IMR-90 (cell line): ENCODE measurements around the gene FAM237A. TPM values are rescaled to one million over a fixed set of nuclear protein-coding genes. Genes with fewer than 3 reads are reported as not detected.

Experiments
- ATAC-seq: fragments of 200-7000 bp; cut with Tn5 transposase; 2 replicates; pipeline ENCODE4 v1.9.1; 2020; ENCODE audit warnings: low read depth, mild to moderate bottlenecking, moderate library complexity
- BruUV-seq: library from RNA; stranded (reverse); fragments of 400-500 nt; replicated peaks from 2 replicates; lab custom pipeline; 2021; lab: Mats Ljungman, UMichigan
- CTCF ChIA-PET: fragments of 300-600 bp; formaldehyde crosslinking; extraction: SDS; loops from one replicate; lab custom pipeline; 2021; ENCODE audit warnings: antibody characterized with exemption; lab: Yijun Ruan, JAX
- POLR2A ChIA-PET: fragments of 300-600 bp; sonication (Branson Sonifier 250); formaldehyde crosslinking; loops from one replicate; lab custom pipeline; 2022; ENCODE audit warnings: antibody characterized with exemption; ENCODE audit not compliant: unreplicated experiment; lab: Charles Lee
- DNase-seq: peaks from one replicate; pipeline ENCODE4 v3.0.0; 2013
- H2AFZ ChIP-seq: replicated peaks from 2 replicates; pipeline ENCODE3; 2013; ENCODE audit warnings: low read length, mild to moderate bottlenecking; ENCODE audit not compliant: poor library complexity
- H2AK5ac ChIP-seq: 2 replicates; pipeline ENCODE4 v1.6.1; 2013; ENCODE audit warnings: low read depth, low read length, inconsistent platforms
- H2AK9ac ChIP-seq: replicated peaks from 2 replicates; pipeline ENCODE3; 2013; ENCODE audit warnings: mild to moderate bottlenecking, low read depth, low read length, moderate library complexity; ENCODE audit not compliant: poor library complexity
- H2BK120ac ChIP-seq: 2 replicates; pipeline ENCODE4 v1.6.1; 2013; ENCODE audit warnings: low read depth, low read length, inconsistent platforms
- H2BK15ac ChIP-seq: 3 replicates; pipeline ENCODE4 v1.6.1; 2013; ENCODE audit warnings: low read depth, low read length, inconsistent platforms
- H2BK20ac ChIP-seq: 2 replicates; pipeline ENCODE4 v1.6.1; 2013; ENCODE audit warnings: low read depth, mild to moderate bottlenecking, inconsistent platforms, low read length, moderate library complexity
- H2BK5ac ChIP-seq: 2 replicates; pipeline ENCODE4 v1.6.1; 2013; ENCODE audit warnings: mild to moderate bottlenecking, low read depth, low read length, inconsistent platforms; ENCODE audit not compliant: poor library complexity, severe bottlenecking
- H3K14ac ChIP-seq: replicated peaks from 2 replicates; pipeline ENCODE4 v1.6.1; 2013; ENCODE audit warnings: low read depth, low read length, inconsistent platforms
- H3K18ac ChIP-seq: 2 replicates; pipeline ENCODE4 v1.6.1; 2013; ENCODE audit warnings: low read depth, low read length, control low read depth
- H3K23ac ChIP-seq: 2 replicates; pipeline ENCODE4 v1.6.1; 2013; ENCODE audit warnings: low read depth, low read length, inconsistent platforms
- H3K27ac ChIP-seq: 2 replicates; pipeline ENCODE4 v1.5.1; 2013; ENCODE audit warnings: mild to moderate bottlenecking, control low read depth, low read length; ENCODE audit not compliant: insufficient read depth
- H3K27me3 ChIP-seq: 2 replicates; pipeline ENCODE4 v1.6.1; 2013; ENCODE audit warnings: low read length; ENCODE audit not compliant: control insufficient read depth, insufficient read depth
- H3K36me3 ChIP-seq: 2 replicates; pipeline ENCODE4 v1.6.1; 2013; ENCODE audit warnings: low read length, mixed read lengths; ENCODE audit not compliant: control insufficient read depth, insufficient read depth
- H3K4ac ChIP-seq: 2 replicates; pipeline ENCODE4 v1.6.1; 2013; ENCODE audit warnings: low read depth, low read length, inconsistent platforms
- H3K4me1 ChIP-seq: 2 replicates; pipeline ENCODE4 v1.6.1; 2013; ENCODE audit warnings: low read length, mixed read lengths; ENCODE audit not compliant: control insufficient read depth, insufficient read depth
- H3K4me2 ChIP-seq: 2 replicates; pipeline ENCODE4 v1.6.1; 2013; ENCODE audit warnings: low read depth, mild to moderate bottlenecking, control low read depth, low read length, moderate library complexity
- H3K4me3 ChIP-seq: 2 replicates; pipeline ENCODE4 v1.5.1; 2013; ENCODE audit warnings: low read depth, mild to moderate bottlenecking, control low read depth, low read length, moderate library complexity; ENCODE audit not compliant: insufficient read depth
- H3K56ac ChIP-seq: 2 replicates; pipeline ENCODE4 v1.6.1; 2013; ENCODE audit warnings: low read length, inconsistent platforms; ENCODE audit not compliant: insufficient read depth; ENCODE audit errors: extremely low read depth
- H3K79me1 ChIP-seq, 2 experiments: 2 replicates each; pipeline ENCODE4 v1.6.1; 2013; ENCODE audit warnings: low read length in 2 of 2, inconsistent platforms in 1 of 2, low read depth in 1 of 2
- H3K9ac ChIP-seq: 2 replicates; pipeline ENCODE4 v1.6.1; 2013; ENCODE audit warnings: low read depth, low read length, control low read depth
- H3K9me1 ChIP-seq: 2 replicates; pipeline ENCODE4 v1.6.1; 2013; ENCODE audit warnings: low read length, inconsistent platforms; ENCODE audit not compliant: insufficient read depth
- H3K9me3 ChIP-seq: 2 replicates; pipeline ENCODE4 v1.6.1; 2013; ENCODE audit warnings: low read length; ENCODE audit not compliant: control insufficient read depth, insufficient read depth
- H4K20me1 ChIP-seq: 2 replicates; pipeline ENCODE4 v1.6.1; 2013; ENCODE audit warnings: low read length, inconsistent platforms; ENCODE audit not compliant: insufficient read depth
- H4K5ac ChIP-seq: 2 replicates; pipeline ENCODE4 v1.6.1; 2013; ENCODE audit warnings: mild to moderate bottlenecking, low read depth, low read length, control low read depth
- H4K8ac ChIP-seq, 2 experiments: 2 replicates each; pipeline ENCODE4 v1.6.1; 2013; ENCODE audit warnings: low read depth in 2 of 2, low read length in 2 of 2, control low read depth in 1 of 2, inconsistent platforms in 1 of 2
- H4K91ac ChIP-seq: 2 replicates; pipeline ENCODE4 v1.6.1; 2013; ENCODE audit warnings: low read depth, low read length, inconsistent platforms; ENCODE audit not compliant: insufficient read depth
- BHLHE40 ChIP-seq: fragments of 150-350 bp; IDR thresholded peaks from 2 replicates; pipeline ENCODE4 v1.6.1; 2016; ENCODE audit warnings: mild to moderate bottlenecking, low read depth, low read length
- CEBPB ChIP-seq: IDR thresholded peaks from 2 replicates; pipeline ENCODE4 v1.6.1; 2012; ENCODE audit warnings: low read depth, low read length, improper control_type of control experiment
- CHD1 ChIP-seq: IDR thresholded peaks from 2 replicates; pipeline ENCODE4 v1.6.1; 2012; ENCODE audit warnings: low read depth, low read length, improper control_type of control experiment
- MAFK ChIP-seq: IDR thresholded peaks from 2 replicates; pipeline ENCODE4 v1.6.1; 2012; ENCODE audit warnings: low read depth, low read length, improper control_type of control experiment
- MAZ ChIP-seq: IDR thresholded peaks from 2 replicates; pipeline ENCODE4 v1.6.1; 2012; ENCODE audit warnings: low read depth, mild to moderate bottlenecking, low read length, improper control_type of control experiment, moderate library complexity, borderline replicate concordance
- NFE2L2 ChIP-seq: fragments of 150-350 bp; IDR thresholded peaks from 2 replicates; pipeline ENCODE4 v1.6.1; 2016; ENCODE audit warnings: low read depth, mild to moderate bottlenecking, low read length
- POLR2A ChIP-seq: IDR thresholded peaks from 2 replicates; pipeline ENCODE4 v1.6.1; 2012; ENCODE audit warnings: mild to moderate bottlenecking, low read depth, low read length
- RAD21 ChIP-seq: IDR thresholded peaks from 2 replicates; pipeline ENCODE4 v1.6.1; 2012; ENCODE audit warnings: low read length, improper control_type of control experiment
- RCOR1 ChIP-seq: IDR thresholded peaks from 2 replicates; pipeline ENCODE4 v1.6.1; 2012; ENCODE audit warnings: mild to moderate bottlenecking, low read length, improper control_type of control experiment; ENCODE audit not compliant: insufficient replicate concordance
- RFX5 ChIP-seq: IDR thresholded peaks from 2 replicates; pipeline ENCODE4 v1.8.0; 2012; ENCODE audit warnings: low read depth, mild to moderate bottlenecking, low read length, moderate library complexity
- SMC3 ChIP-seq: fragments of 150-350 bp; IDR thresholded peaks from 2 replicates; pipeline ENCODE4 v1.6.1; 2016; ENCODE audit warnings: low read depth, mild to moderate bottlenecking, antibody characterized with exemption, low read length, moderate library complexity
- WGBS, 2 experiments: methylation state at CpG; one replicate each; pipeline versions ENCODE4 v1.1.5 to v1.1.7; 2013; ENCODE audit warnings: missing lambda C conversion rate in 2 of 2; ENCODE audit not compliant: insufficient read length in 1 of 2; ENCODE audit errors: extremely low coverage in 2 of 2; 5-methylcytosine and 5-hydroxymethylcytosine counted together
- dilution Hi-C: fragments of 300-500 bp; cut with HindIII; formaldehyde crosslinking; loops from one replicate; pipeline ENCODE4 v1.14.3; 2018; ENCODE audit warnings: low sequenced_read_pairs; ENCODE audit not compliant: unreplicated experiment
- in situ Hi-C: fragments of 300-500 bp; cut with MboI; formaldehyde crosslinking; loops from 3 replicates; pipeline ENCODE4 v1.14.3; 2019; ENCODE audit warnings: low sequenced_read_pairs, inconsistent platforms, mixed read lengths
- intact Hi-C: fragments of 100-400 bp; cut with micrococcal nuclease; formaldehyde crosslinking; loops from 2 replicates; pipeline ENCODE4 v1.10.0; 2022
- polyA plus RNA-seq, 3 experiments: library from polyadenylated mRNA; depleted of rRNA; stranded (reverse); fragments of >200 nt; gene quantifications; 2 replicates each; pipeline ENCODE4 v1.2.3, GENCODE V29; 2012; ENCODE audit warnings: low replicate concordance in 1 of 3
- total RNA-seq: library from RNA; depleted of rRNA; stranded (reverse); fragments of >200 nt; gene quantifications from 2 replicates; pipeline ENCODE4 v1.2.3, GENCODE V29; 2012
- TF ChIP-seq, protein P1 (sequence below): fragments of 150-350 bp; IDR thresholded peaks from 2 replicates; pipeline ENCODE4 v1.6.1; 2017; ENCODE audit warnings: mild to moderate bottlenecking, antibody characterized with exemption, low read length, low read depth
- TF ChIP-seq, protein P2 (sequence below): conservative IDR thresholded peaks from 2 replicates; pipeline ENCODE4 v1.5.1; 2012; ENCODE audit warnings: mild to moderate bottlenecking, low read depth, low read length, improper control_type of control experiment
- TF ChIP-seq, protein P3 (sequence below): fragments of 150-350 bp; IDR thresholded peaks from 2 replicates; pipeline ENCODE4 v1.6.1; 2016; ENCODE audit warnings: low read depth, mild to moderate bottlenecking, low read length, moderate library complexity, borderline replicate concordance

FAM237A gene
- total and polyA plus RNA-seq, 2 of the 4 experiments (the other 2 are of a cell fraction): not detected

DNA sequence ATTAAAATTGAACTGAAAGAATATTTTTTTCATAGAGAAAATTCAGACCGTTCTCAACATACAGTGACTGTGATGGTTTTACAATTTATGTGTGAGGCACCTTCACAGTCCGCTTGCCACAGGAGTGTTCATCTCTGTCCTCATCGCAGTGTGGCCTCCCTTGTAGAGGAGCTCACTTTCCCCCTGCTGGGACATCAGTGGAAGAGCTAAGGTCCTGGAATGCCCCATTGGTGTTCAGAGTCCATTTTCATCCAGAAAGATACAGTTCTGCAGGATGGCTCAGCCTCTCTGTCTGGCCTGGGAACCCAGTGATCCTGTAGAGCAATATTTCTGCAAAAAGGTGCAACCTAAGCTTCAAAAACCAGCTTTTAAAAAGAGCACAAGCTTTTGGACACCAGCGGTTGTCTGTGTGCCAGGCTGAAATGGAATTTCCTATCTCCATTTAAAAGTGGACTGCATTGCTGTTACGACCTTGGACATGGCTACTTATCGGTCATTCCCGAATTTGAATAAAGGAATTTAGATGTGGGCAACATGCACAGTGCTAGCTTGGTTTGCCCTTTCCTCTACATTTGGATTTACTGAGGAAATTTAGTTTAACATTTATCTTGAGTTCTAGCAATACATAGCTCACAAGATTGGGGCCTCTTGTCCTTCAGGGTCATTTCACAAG lies 26.7 kb upstream of the FAM237A start:
- no peak for ATAC-seq
- dilution Hi-C loops: no loop called here
- peaks cover 4% of the 10 kb centered on the region; the same call in 1 of the 2 replicates for H3K4me1 ChIP-seq

More for the DNA sequence above, 26.7 kb upstream of the FAM237A start:
- no peak overlapping the region for H3K18ac ChIP-seq
- H3K9me3 ChIP-seq: no peaks in the 10 kb centered on the region
- no peak overlapping the region for H3K4ac ChIP-seq
- H2BK15ac ChIP-seq: no peak overlapping the region
- no peak overlapping the region for H2BK5ac ChIP-seq
- H3K9me1 ChIP-seq: no peaks in the 10 kb centered on the region; the same call in 1 of the 2 replicates
- H3K9ac ChIP-seq: no peak overlapping the region
- H4K20me1 ChIP-seq: no peaks in the 10 kb centered on the region
- no peak overlapping the region for H2BK20ac ChIP-seq
- H2AFZ ChIP-seq: no peak overlapping the region
- H2BK120ac ChIP-seq: no peak overlapping the region
- H3K14ac ChIP-seq: no peak overlapping the region
- no peak overlapping the region for H3K27ac ChIP-seq
- CTCF ChIA-PET: no interaction called here
- no peak overlapping the region for H4K5ac ChIP-seq
- POLR2A ChIA-PET: no interaction called here
- H3K23ac ChIP-seq: no peak overlapping the region
- 80% methylated on average over 1 of the region's 7 CpGs; no CpG with 5 or more reads in 1 of the 2 experiments for WGBS, 2 experiments
- no peaks in the 10 kb centered on the region for H3K79me1 ChIP-seq
- no peaks in the 10 kb centered on the region for H3K27me3 ChIP-seq
- no peaks in the 10 kb centered on the region for H3K36me3 ChIP-seq
- intact Hi-C loops (no loop called here), in situ Hi-C loops (no loop called here)
- no peak overlapping the region for H2AK5ac ChIP-seq
- H3K4me3 ChIP-seq: no peak overlapping the region
- no TSS peak for BruUV-seq
- TF ChIP-seq CHD1 (no peak), RFX5 (no peak), RCOR1 (no peak), NFE2L2 (no peak), MAFK (no peak), BHLHE40 (no peak), CEBPB (no peak), SMC3 (no peak), POLR2A (no peak), RAD21 (no peak), MAZ (no peak)
- TF ChIP-seq, protein P1, sequence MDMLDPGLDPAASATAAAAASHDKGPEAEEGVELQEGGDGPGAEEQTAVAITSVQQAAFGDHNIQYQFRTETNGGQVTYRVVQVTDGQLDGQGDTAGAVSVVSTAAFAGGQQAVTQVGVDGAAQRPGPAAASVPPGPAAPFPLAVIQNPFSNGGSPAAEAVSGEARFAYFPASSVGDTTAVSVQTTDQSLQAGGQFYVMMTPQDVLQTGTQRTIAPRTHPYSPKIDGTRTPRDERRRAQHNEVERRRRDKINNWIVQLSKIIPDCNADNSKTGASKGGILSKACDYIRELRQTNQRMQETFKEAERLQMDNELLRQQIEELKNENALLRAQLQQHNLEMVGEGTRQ: no peak
- TF ChIP-seq, protein P2, sequence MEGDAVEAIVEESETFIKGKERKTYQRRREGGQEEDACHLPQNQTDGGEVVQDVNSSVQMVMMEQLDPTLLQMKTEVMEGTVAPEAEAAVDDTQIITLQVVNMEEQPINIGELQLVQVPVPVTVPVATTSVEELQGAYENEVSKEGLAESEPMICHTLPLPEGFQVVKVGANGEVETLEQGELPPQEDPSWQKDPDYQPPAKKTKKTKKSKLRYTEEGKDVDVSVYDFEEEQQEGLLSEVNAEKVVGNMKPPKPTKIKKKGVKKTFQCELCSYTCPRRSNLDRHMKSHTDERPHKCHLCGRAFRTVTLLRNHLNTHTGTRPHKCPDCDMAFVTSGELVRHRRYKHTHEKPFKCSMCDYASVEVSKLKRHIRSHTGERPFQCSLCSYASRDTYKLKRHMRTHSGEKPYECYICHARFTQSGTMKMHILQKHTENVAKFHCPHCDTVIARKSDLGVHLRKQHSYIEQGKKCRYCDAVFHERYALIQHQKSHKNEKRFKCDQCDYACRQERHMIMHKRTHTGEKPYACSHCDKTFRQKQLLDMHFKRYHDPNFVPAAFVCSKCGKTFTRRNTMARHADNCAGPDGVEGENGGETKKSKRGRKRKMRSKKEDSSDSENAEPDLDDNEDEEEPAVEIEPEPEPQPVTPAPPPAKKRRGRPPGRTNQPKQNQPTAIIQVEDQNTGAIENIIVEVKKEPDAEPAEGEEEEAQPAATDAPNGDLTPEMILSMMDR: no peak
- TF ChIP-seq, protein P3, sequence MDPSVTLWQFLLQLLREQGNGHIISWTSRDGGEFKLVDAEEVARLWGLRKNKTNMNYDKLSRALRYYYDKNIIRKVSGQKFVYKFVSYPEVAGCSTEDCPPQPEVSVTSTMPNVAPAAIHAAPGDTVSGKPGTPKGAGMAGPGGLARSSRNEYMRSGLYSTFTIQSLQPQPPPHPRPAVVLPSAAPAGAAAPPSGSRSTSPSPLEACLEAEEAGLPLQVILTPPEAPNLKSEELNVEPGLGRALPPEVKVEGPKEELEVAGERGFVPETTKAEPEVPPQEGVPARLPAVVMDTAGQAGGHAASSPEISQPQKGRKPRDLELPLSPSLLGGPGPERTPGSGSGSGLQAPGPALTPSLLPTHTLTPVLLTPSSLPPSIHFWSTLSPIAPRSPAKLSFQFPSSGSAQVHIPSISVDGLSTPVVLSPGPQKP: no peak
- H2AK9ac ChIP-seq: no peak overlapping the region
- no peak overlapping the region for H4K91ac ChIP-seq
- no peak overlapping the region for H4K8ac ChIP-seq
- no peak overlapping the region for H3K56ac ChIP-seq
- no peak for DNase-seq
- H3K4me2 ChIP-seq: no peak overlapping the region
